GM19023 (cell line): ENCODE results near the gene IRGC.
A peak's percentile ranks its signal among the peaks of the same experiment; 100 is the strongest.
"Not testable (repeated sequence)": the region's sequence is repeated elsewhere in the genome, so short reads cannot be mapped to it uniquely, and the experiment has no call there.

Source experiments
- ATAC-seq: cut with Tn5 transposase; IDR thresholded peaks from one replicate; pipeline ENCODE4 v1.9.1; 2021; ENCODE audit warnings: mild to moderate bottlenecking, moderate library complexity; ENCODE audit not compliant: unreplicated experiment

Gene IRGC, protein sequence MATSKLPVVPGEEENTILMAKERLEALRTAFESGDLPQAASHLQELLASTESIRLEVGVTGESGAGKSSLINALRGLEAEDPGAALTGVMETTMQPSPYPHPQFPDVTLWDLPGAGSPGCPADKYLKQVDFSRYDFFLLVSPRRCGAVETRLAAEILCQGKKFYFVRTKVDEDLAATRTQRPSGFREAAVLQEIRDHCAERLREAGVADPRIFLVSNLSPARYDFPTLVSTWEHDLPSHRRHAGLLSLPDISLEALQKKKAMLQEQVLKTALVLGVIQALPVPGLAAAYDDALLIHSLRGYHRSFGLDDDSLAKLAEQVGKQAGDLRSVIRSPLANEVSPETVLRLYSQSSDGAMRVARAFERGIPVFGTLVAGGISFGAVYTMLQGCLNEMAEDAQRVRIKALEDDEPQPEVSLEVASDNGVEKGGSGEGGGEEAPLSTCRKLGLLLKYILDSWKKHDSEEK

DNA sequence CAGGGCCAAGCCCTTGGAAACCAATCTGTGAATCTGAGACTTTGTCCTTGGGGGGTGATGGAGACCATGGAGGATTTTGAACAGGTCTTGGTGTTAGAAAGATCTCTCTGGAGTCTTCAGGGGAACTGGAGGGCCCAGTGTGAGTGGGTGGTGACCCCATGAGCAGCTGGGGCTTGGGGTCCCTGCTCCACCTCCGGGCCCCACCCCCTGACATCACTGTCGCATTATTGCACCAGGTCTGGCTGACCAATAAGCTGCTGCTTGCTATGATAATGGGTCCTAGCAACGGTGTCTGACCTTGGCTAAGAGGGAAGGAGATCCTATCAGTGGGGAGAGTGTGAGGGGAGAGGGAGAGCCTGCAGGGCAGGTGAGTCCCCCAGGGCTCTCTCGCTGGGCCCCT lies at the start of gene IRGC:
TSS of gene IRGC (plus strand) at position 301 of the 400 bp plus-strand sequence. CDS start 2,483 bp downstream, outside the sequence.
- ATAC-seq = no peak

DNA sequence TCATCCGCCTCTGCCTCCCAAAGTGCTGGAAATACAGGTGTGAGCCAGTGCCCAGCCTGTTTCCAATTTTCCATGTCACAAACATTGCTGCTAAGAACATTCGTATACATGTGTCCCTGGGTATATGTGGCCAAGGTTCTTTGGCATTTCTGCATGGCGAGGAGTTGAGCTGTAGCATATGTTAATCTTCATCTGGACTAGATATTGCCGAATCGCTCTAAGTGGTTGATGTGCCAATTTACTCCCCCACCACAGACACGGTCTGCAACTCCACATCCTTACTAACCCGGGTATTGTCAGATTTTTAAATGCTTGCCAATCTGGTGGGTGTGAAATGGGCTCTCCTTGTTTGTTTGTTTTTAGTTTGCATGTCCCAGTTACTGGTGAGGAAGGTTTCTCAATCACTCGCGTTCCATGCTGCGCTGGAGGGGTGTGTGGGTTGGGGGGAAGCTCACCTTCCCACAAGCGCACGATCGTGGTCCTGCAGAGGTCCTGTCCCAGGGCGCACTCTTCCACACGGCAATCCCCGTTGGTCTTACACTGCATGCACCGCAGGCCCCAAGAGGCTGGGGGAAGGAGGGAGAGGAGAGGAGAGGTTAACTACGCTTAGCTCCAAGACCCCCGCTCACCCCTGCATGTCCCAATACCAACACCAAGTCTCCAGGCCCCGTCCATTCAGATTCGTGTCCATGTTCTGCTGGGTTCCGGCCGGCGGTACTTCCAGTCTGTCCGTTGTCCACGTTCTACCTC lies 48.6 kb upstream of the IRGC start:
- ATAC-seq = no peak

DNA sequence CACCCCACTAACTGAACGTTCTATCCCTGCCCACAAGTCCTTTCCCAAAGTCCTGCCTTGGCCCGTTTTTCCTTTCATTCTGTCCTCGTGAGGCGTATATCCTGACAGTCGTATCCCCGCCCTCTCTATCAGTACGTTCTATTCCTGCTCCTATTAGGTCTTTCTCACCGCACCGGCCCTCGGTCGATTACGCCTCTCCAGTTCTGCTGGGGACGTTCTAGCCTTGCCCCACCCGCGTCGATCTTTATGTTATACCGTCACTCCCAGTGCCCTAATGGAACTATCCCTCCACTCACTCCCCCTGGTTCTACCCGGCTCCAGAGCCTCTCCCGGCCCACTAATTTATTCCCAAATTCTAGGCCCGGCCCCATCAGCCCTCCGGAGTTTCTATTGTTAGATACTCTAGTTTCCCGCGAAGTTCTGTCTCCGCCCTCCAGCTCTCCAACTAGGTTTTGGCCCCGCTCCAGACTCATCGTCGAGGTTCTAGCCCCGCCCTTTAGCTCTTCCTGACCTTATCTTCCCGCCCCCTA lies 47.9 kb upstream of the IRGC start:
- ATAC-seq = no peak

DNA sequence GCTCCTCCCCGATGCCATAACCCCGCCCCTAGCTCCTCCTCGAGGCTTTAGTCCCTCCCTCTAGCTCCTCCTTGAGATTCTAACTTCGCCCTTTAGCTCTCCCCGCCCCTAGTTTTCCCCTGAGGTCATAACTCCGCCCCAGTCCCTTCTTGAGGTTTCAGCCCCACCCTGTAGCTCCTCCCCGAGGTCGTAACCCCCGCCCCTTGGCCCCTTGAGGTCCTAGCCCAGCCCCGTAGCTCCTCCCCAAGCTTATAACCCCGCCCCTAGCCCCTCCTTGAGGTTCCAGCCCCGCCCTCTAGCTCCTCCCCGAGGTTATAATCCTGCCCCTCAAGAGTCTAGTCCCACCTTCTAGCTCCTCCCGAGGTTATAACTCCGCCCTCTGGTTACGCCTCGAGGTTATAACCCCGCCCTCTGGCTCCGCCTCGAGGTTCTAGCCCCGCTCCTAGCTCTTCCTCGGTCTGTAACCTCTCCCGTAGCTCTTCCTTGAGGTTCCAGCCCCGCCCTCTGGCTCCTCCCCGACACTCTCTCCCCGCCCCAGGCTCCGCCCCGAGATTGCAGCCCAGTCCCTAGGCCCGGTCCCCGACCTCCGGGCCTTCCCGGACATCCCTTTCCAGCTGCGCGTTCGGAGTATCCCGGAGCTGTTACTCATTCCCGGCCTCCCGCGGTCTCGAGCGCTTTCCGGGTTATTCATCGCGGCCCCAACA lies 47.3 kb upstream of the IRGC start:
- peak; percentile 81 for ATAC-seq

DNA sequence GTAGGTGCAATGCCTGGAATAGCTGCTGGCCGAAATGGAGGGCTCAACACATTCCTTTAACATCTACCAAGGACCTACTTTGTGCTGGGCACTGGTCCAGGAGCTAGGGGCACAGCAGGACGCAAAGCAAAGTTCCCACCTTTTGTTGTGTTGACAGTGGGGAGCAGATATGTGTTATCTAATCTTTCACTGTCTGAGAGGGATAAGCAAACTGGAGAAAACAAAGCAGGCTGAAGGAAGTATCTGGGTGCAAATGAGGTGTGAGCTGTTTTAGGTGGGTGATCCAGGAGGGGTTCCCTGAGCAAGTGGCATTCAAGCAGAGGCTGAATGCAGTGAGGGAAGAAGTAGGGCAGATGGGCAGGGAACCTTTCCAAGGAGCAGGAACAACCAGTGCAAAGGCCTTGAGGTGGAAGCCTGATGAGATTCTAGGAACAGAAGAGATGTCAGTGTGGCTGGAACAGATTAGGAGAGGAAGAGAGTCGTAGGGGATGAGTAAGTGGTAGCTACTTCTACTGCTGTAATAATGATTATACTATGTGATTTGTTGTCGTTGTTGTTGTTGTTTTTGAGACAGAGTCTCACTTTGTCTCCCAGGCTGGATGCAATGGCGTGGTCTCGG lies 43.7 kb upstream of the IRGC start:
- ATAC-seq = no peak

DNA sequence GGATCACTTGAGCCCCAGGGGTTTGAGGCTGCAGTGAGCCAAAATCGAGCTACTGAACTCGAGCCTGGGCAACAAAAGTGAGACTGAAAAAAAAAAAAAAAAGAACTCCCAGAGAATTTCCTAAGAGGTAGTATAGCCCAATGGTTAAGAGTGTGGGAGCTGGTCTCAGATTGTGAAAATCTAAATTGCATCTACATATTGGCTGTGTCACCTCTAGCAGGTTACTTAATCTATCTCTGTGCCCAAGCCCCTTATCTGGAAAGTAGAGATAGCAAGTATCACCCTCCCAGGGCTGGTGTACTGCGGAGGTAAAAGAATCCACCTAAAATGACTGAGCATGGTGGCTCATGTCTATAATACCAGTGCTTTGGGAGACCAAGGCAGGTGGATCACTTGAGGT lies 42.2 kb upstream of the IRGC start:
- no peak for ATAC-seq

DNA sequence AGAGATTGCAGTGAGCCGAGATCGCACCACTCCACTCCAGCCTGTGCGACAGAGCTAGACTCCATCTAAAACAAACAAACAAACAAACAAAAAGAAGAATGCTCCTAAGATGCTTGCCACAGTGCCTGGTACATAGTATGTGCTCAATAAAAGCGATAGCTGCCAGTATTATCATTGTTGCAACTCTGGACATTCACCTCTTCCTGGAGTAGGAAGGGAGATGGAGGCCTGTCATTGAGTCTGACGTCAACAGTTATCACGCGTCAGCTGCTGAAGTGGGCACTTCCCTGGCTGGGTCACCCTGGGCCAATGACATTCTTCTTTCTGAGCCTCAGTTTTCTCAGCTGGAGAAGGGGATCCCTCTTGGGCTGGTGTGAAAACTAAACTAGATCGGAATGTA lies 41.7 kb upstream of the IRGC start:
- no peak for ATAC-seq

DNA sequence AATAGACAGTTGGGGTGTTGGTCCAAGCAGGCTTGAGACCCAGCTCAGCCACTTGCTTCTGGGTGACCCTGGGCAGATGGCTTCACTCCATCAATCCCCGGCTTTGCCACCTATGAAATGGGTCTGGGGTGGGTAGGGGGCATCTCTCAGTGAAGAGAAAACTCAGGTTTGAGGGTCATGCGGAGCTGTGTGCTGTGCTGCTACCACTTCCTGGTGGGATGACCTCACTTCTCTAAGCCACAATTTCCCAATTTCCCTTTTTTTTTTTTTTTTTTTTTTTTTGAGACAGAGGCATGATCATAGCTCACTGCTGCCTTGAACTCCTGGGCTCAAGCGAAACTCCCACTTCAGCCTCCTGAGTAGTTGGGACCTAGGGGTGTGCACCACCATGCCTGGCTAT lies 41.3 kb upstream of the IRGC start:
- ATAC-seq = no peak

DNA sequence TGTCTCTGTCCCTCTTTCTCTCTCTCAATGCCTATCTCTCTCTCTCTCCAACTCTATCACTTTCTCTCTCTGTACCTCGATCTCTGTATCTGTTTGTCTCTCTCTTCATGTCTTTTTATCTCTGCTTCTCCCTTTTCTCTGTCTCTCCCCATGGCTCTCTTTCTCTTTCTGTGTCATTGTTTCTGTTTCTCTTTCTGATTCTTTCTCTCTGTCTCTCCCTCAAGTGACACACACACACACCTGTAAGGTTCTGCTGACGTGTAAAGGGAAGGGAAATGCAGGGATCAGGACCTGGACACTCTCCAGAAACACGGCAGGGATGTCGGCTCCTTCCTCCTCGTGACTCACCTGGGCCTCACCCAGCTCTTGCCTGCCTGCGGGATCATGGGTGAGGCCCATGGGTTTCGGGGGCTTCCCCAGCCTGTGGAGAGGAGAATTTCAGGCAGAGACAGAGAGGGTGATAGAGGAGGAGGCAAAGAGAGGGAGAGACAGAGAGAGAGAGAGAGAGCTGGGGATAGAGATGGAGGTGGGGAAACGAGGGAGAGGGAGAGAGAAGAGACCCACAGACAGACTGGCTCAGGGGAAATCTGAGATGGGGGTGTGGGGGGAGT lies 40.5 kb upstream of the IRGC start:
- no peak for ATAC-seq

DNA sequence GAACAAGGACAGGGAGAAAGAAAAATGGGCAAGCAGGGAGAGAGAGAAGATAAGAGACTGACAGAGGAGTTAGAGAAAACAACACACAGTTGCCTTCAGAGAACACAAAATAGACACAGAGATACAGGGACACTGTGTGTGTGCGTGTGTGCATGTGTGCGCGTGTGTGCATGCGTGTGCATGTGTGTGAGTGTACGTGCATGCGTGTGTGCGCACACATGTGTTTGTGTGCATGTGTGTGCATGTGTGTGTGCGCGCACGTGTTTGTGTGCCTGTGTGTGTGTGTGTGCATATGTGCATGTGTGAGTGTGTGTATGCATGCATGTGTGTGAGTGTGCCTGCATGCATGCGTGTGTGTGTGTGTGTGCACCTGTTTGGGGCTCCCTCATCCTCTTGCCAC lies 40.0 kb upstream of the IRGC start:
- ATAC-seq = no peak

DNA sequence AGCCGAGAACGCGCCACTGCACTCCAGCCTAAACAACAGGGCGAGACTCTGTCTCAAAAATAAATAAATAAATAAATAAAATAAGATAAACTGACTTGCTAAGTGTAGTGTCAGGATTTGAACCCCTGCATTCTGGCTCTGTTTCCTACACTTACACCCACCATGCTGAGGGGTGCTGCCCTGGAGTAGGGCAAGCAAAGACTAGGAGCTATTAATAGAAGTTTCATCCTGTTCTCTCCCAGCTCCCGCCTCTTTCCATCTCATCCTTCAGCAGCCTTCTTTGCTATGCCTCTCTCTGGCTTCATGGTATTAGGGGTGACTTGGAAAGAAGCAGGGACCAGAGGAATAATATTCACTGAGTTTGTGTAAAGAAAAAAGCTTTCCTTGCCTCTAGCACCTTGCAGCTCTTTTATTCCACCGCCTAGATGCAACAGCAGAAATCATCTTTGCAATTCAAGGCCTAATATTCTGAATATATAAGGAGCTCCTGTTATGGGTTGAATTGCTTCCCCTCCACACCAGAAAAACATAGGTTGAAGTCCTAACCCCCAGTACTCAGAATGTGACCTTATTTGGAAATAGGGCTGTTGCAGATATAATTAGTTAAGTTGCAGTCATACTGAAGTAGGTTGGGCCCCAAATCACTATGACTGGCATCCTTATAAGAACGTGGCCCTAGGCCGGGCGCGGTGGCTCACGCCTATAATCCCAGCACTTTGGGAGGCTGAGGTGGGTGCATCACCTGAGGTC lies 37.2 kb upstream of the IRGC start:
- no peak for ATAC-seq

DNA sequence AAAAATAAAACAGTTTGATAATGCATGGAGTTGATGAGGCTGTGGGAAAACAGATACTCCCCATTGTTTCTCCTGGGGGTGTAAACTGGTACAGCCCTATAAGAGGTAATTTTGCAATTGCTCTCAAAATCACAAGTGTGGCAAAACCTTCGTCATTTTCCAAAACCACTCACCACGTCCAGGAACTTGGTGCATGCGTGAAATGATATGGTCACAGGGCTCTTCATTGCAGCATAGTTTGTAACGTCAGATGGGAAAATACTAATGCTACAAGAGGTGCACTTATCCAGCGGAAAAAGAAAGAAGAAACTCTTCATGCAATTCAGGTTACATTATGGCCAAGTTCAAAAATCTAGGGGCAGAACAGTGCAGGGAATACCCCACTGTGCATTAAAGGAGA lies 34.1 kb upstream of the IRGC start:
- ATAC-seq = no peak

DNA sequence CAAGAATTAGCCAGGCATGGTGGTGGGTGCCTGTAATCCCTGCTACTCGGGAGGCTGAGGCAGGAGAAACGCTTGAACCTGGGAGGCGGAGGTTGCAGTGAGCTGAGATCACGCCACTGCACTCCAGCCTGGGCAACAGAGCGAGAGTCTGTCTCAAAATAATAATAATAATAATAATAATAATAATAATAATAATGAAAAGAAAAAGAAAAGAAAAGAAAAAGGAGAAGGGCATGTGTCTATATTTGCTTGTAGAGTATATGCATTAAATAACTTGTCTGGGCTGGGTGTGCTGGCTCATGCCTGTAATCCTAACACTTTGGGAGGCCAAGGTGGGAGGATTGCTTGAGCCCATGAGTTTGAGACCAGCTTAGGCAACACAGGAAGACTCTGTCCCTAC lies 33.6 kb upstream of the IRGC start:
- not testable (repeated sequence) for ATAC-seq

DNA sequence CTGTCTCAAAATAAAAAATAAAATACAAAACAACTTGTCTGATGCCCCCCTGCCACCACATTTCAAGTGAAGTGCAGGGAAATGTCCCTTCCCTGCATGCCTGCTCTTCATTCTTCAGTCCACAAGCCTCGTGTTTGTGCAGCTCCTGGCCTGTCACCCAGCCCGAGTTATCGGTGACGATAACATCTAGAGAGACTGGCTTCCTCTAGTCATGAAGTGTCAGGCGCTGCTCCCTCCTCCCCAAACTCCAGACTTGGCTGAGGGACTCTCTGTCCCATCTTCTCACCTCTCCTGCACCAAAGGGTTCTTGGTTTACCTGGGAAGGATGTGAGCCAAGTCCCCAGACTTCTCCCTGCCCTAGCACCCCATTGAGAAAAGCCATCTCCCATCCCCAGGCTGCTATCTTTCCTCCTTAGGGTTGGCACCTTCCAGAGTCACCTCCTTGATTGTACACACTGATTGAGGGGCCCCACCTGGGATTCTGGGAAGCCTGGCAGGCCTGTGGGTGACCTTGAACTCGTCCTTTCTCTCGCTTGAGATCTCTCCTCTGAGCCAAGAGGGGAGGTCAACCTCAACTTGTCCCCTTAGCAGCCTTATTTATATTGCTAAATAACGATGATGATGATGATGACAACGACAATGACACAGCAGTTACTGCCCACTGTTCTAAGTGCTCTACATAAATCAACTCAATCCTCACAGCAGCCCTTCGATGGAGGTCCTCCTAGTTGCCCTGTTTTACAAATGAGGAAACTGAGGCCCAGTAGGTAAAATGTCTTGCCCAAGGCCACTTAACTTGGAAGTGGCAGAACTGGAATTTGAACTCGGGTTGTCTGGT lies 32.8 kb upstream of the IRGC start:
- no peak for ATAC-seq

DNA sequence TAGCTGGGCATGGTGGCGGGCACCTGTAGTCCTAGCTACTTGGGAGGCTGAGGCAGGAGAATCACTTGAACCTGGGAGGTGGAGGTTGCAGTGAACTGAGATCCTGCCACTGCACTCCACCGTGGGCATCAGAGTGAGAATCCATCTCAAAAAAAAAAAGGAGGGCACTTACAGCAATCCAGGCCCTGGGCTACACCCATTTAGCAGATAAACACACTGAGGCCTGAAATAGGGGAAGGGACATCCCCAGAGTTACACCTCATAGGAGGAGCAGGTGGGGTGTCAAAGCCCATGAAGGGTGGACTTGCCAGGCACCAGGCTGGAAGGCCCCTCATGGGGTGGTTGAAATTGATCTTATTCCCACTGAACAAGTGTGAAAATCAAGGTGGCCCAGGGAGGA lies 32.0 kb upstream of the IRGC start:
- no peak for ATAC-seq

DNA sequence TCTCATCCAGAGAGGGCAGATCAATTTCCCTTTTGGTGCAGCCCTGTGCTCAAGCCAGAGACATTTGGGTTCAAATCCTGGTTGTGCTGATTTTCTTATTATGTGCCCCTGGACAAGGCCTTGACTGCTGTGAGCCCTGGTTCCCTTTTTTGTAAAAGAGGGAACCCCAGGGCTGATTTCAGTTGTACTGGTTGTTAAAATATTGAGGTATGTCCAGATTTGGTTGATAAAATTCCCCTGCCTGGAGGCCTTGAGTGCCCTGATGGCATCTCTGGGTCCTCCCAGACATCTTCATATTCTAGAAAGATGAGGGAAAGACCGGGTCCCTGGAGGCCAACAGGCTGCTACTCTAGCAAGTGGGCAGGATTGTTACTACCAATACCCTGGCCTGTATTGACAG lies 31.6 kb upstream of the IRGC start:
- no peak for ATAC-seq

DNA sequence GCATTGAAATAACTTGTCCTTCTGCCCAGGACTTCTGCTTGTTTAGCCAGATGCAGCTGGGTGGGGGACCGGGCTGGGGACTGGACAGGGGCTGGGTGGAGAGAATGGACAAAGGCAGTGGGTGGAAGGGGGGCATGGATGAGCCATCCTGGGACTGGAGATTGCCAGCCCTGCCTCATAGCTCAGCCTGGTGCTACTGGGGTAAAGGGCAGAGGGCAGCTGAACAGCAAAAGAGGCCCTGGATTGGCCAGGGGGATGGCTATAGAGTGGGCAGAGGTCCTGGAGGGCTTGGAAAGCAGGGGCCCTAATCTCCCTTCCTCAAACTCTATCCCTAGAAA lies 28.2 kb upstream of the IRGC start:
- no peak for ATAC-seq

DNA sequence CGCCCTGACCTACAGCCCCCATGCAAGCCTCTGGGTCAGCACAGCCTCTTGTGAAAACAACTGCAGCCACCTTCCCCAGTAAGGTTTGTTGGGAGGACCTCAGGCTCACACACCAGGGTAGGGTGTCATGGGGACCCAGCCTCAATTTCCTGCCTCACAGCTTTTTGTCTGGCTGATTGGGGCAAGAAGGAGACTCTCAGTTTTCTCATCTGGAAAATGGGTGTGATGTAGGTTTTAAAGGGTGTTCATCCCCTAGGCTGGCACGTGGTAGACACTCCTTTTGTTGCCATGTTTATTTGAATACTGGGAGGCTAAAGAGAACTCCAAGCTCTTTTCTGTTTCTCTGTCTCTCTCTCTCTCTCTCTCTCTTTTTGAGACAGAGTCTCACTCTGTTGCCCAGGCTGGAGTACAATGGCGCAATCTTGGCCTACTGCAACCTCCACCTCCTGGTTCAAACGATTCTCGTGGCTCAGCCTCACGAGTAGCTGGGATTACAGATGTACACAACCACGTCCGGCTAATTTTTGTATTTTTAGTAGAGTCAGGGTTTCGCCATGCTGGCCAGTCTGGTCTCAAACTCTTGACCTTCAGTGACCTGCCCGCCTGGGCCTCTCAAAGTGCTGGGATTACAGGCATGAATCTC lies 27.7 kb upstream of the IRGC start:
- ATAC-seq = no peak

DNA sequence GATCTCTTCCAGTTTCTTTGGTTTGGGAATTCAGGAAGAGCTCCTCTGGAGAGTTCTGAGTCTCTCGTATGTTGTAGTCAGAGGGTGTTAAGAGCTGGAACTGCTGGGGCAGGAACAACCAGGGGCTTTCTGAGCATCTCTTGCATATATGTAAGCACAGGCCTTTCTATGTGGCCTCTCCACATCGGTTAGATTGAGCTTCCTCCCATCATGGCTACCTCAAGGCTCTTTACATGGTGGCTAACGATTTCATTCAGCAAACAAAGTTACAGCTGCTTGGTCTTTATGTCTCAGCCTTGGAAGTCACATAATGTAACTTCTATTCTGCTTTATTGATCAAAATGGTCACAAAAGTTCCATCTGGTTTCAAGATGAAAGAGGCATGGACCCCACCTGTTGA lies 25.4 kb upstream of the IRGC start:
- no peak for ATAC-seq
